HG03066 (cell line): Measurements from ENCODE around the gene KCNMB4.
"Not testable (repeated sequence)": the region's sequence is repeated elsewhere in the genome, so short reads cannot be mapped to it uniquely, and the experiment has no call there.

Source experiments
- ATAC-seq: cut with Tn5 transposase; IDR thresholded peaks from one replicate; pipeline ENCODE4 v1.9.1; 2021; ENCODE audit warnings: low read depth; ENCODE audit not compliant: unreplicated experiment

The KCNMB4 gene

DNA sequence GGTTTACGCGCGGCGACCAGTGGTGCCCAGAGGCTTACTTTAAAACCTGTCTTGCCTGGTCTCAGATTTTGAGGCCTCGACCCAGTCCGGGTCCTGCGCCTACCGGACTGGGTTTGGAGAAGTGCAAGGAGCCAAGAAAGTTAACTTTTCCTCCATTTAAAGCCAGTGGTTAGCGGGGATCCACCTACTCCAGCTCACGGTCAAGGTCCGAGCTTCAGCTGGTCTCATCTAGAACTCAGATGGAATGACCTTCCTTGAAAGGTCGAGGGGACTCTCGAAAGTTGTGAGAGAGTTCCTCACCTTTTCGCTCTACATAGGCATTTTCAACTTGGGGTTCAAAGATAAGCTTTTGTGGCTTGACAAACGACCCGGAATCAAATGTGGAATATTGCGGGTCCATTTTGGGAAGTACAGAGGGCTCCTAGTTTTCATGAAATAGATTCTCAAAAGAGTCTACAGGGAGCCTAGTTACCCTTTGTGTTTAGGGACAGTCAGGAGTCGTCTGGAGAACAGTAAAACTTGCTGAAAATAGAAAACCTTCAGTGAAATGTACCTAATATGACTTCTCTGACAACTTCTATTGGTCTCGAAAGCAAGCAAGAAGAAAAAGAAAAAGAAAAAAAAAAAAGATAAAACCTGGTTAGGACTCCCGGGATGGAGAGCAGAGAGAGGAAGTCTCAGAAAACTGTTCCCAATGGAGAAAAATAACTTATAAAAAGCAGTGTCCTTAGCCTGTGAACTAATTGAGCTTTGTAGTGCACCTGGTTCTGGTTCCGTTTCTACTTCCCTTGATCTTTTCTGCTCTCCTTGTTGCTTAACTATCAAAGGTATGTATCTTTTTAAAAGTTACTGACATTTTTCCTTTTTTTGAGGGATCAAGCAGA is 1.4 kb downstream of the KCNMB4 start:
- no peak for ATAC-seq

DNA sequence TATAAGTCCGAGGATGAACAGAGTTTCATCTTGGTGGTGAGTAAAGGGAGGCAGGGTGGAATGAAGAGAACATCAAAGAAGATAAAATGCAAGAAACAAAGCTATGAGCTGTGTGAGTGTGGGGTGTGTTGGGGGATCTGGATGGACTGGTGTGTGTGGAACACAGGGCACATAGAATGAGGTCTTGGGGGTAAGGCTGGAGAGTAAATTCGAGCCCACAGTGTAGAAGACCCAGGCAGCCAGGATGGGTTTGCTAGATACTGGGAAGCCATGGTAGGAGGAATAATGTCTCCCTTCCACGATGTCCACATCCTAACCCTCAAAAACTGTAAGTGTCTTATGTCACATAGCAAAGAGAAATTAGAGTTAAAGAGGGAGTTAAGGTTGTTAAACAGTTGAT is 6.8 kb downstream of the KCNMB4 start:
- no peak for ATAC-seq

DNA sequence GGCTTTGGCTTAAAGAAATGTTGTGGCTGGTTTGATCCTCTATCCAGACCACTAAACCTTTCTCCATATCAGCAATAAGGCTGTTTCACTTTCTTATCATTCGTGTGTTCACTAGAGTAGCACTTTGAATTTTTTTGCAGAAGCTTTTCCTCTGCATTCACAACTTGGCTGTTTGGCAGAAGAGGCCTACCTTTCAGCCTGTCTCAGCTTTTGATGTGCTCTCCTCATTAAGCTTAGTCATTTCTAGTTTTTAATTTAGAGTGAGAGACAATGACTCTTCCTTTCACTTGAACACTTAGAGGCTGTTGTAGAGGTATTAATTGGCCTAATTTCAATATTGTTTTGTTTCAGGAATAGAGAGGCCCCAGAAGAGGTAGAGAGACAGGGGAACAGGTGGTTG is 13.8 kb downstream of the KCNMB4 start:
- ATAC-seq, result no peak

DNA sequence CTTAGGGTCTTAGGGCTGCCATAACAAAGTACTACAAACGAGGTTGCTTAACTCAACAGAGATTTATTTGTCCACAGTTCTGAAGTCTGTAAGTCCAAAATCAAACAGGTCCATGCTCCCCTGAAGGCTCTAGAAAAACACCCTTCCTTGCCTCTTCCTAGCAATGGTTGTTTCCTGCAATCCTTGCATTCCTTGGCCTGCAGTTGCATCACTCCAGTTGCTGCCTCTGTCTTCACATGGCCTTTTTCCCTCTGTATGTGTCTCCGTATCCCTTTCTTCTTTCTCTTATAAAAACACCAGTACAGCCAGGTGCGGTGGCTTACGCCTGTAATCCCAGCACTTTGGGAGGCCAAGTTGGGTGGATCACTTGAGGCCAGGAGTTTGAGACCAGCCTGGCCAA is 17.4 kb downstream of the KCNMB4 start:
- ATAC-seq, result no peak

DNA sequence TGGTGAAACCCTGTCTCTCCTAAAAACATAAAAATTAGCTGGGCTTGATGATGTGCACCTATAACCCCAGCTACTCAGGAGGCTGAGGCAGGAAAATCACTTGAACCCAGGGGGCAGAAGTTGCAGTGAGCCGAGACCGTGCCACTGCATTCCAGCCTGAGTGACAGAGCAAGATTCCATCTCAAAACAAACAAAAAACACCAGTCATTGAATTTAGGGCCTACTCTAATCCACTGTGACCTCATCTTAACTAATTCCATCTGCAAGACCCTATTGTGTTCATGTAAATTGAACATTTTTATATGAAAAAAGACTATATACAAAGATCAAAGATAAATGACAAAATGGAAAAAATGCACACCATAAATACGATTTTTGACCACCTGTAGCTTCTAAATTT is 17.8 kb downstream of the KCNMB4 start:
- ATAC-seq, result no peak

DNA sequence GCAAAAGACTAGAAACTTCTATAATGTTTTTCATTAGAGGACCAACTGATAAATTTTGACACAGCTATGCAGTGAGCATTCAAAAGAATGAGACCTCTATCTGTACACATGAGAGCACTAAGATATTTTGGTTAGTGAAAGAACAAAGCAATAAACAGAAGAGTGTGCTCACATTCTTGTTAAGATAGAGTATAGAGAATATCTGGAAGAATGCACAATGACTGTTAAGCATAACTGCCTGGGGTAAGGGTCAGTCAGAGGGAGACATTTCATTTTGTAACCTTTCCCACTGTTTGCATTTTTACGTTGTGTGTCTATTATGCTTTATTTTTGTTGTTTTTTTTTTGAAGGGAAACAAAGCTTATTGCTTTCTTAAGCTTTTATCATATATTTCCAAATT is 20.7 kb downstream of the KCNMB4 start:
- ATAC-seq, result no peak

DNA sequence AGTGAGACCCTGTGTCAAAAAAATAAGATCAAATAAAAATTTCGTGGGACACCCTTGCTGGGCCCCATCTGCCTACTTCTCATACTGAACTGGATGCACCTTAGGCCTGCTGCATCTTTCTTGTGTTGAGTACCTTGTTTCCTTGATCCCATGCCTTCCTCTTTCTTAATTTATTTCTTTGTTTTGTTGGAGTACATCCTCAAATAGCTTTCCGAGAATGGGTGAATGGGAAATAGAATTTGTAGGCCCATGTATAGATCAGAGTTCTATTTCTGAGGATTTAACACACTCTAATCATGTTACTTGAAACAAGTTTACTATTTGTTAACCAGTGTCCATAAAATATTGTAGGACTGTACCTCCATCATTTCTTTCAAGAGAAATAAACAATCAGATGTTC is 23.6 kb downstream of the KCNMB4 start:
- ATAC-seq, result no peak

DNA sequence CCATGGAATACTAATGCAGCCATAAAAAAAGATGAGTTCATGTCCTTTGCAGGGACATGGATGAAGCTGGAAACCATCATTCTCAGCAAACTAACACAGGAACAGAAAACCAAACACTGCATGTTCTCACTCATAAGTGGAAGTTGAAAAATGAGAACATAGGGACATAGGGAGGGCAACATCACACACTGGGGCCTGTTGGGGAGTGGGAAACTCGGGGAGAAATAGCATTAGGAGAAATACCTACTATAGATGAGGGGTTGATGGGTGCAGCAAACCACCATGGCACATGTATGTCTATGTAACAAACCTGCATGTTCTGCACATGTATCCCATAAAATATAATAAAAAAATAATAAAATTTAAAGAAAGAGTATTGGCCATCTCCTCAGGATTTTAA is 26.5 kb downstream of the KCNMB4 start:
- not testable (repeated sequence) for ATAC-seq

DNA sequence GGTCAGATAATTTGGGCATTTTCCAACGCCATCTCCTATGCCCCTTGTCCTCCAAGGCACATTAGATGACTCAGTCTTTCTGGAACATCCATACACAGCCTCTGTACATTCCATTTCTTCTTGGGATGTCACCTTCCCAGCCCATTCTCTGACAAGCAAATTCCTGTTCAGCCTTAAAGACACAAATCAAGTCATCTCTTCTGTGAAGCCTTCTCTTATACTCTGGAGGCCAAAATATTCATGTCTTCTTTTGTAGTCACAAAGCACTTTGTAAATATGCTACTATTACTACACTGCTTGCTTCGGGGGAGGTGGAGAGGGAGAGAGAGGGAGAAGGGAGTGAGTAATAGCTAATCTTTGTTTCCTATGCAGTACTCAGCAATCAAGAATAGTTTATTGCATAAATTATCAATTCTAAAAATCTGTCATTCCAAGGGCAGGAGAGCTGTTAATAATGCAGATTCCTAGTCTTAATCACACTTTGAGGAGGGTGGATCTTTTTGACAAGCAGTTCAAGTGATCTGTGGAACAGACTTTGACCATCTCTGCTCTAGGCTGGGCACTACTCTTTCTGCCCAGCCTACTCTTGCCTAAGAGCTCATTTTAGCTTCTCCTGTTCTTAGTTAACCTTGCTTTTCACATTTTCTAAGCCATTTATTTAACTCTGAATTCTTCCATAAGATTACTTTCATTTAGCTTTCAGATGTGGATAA is 27.9 kb downstream of the KCNMB4 start:
- no peak for ATAC-seq

DNA sequence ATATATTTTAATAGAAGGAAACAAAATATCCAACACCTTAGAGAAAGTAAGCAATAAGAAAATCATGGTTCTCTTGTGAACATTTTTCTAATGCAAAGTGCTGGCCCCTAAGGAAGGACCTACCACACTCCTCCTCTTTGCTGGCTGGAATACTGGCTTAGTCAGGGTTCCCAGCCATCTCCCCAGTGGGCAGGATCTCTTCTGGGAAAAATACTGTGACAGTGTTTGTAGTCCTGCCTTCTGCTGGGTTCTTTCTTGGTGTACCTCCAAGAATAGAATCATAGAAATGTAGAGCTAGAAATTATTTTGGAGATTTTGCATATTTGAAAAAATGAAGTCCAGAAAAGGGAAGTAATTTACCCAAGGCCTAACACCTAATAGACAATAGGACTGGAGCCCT is 31.9 kb downstream of the KCNMB4 start:
- no peak for ATAC-seq

DNA sequence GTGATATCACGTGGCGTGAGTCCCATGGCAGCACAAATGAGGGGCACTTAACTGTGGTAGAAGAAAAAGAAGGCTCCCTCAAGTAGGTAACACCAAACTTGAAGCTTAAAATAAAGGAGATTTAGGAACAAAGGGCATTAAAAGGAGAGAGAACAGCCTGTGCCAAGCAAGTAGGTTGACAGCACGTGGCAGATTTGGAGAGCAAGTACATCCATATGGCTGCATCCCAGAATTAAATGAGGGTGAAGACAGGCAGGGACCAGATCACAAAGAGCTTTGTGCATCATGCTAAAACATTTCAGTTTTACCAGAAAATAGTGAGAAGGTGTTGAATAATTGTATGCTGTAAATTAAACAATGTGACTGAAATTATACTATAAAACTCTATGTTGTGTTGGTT is 32.8 kb downstream of the KCNMB4 start:
- ATAC-seq, result no peak

DNA sequence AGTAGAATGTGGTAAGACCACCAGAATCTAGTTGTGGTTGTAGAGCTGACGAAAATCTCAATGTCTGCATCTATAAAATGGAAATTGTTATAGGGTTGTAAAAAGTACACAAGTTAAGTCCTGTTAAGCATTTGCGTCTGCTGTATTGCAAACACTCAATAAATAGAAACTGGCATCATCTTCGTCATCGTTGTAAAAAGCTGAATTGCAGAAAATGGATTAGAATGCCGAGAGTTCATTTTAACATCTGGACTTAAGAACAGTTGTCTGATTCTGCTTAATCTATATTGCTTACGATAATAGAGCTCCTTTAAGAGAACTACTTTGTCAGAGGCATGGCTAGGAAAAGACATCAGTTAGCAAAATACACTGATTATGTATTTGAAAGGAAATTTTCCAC is 33.2 kb downstream of the KCNMB4 start:
- ATAC-seq, result no peak

DNA sequence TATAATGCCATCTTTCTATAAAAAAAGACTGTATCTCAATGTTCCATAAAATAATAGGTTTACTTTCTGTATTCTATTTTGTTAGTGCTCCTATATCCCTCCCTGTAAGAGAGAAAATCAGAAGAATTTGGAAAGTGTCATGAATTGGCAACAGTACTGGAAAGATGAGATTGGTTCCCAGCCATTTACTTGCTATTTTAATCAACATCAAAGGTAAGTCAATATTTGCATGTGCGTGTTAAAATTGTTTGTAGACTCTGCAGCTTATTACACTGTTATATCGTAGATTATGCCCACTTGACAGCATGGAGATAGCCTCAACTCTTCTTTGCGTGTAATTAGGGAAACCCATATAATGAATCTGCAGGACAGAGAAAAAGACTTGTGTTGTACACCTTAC is 34.0 kb downstream of the KCNMB4 start:
- ATAC-seq, result no peak

DNA sequence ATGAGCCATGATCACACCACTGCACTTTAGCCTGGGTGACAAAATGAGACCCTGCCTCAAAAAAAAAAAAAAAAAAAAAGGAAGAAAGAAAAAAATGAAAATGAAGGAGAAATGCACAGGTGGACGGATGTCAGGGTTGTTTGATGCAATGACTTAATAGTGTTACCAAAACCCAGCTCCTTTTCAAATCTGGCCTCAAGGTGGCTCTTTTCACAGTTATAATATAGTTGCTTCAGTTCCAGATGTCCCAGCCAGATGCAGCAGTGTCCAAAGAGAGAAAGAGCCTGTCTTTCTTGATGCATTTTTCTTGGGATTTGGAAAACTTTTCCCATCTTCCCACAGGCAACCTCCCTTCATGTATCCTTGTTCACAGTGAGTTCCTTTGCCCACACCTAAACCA is 36.5 kb downstream of the KCNMB4 start:
- ATAC-seq, result no peak

DNA sequence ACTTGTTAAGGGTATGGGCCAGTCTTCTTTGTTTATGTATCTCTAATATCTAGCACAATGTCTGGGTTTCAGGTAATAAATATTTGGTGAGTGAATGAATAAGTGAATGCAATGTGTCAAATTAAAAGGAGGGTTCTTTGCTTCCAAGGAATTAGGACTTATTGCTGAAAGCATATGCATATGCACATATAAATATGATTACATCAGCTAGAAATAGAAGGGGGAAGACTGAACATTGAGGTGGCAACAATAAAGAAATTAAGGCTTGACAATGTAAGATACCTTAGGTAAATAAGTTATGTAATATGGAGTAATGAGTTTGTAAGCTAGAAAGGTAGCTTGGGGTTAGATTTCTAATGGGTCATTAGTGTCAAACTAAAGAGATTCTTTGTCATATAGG is 37.7 kb downstream of the KCNMB4 start:
- ATAC-seq, result no peak

DNA sequence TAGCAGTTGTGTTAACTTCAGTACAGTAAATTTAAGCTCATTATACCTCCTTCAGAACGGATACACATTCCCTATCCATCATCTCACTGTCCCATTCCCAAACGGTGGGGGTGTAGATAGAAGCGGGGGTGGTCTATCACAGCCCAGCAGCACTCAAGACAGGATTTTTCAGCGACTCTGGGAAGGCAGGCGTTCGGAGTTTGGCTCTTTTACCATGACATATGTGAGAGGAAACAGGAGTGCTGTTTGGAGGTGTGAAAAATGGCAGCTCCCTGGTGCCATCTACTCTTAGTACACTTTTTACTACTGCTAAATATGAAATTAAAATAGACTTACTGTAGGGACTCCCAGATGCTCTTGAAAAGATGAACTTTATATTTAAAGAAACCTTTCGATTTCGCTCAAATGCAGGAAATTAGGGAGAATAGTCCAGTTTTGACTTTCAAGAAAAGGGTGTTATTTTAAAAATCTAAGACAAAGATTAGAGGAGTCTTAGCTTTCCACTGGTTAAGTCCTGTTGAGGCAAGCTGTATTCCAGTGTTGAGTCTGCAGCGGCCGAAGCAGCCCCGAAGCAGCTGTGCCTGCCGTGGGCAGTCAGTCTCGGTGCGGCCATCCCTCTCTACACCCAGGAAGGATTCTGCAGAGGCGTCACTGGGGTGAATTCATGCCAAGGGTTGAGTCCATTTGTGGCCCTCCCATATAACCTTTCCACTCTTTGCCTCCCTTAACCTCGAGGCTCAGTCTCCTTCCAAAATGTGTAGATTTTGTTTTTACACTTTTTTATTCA is 42.1 kb downstream of the KCNMB4 start:
- no peak for ATAC-seq

DNA sequence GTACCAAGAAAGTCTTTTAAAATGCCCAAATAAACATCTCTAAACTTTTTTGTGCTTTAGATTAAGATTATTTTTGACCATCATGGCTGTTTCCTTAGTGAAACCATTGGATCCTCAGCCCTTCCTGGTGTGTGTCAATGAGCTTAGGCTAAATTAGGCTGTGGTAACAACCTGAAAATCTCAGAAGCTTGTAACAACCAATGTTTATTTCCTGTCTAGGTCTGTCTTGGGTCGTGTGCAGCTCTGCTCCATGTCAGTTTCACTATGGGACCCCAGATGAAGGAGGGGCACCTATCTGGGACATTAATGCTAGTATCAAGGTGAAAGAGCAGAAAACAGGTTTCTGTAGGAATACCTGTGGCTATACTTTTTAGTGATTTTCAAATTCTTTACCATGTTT is 49.9 kb downstream of the KCNMB4 start:
- peak; percentile 48 for ATAC-seq

DNA sequence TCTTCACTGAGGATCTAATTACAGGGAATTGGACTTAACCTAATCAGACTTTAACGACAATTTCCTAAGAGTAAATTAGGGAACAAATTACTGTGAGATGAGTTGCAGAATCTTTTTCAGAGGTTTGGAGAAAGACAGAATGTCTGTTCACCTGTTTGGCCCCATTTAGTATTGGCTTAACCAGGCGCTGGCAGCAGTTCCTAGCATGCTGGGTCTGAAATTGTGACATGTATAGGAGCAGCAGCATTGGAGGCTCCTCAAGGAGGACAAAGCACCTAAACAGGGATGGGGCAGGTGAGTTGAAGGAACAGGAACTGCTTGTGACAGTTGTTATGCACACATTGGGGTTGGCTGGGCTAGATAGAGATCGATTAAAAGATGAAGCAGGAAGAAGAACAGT is 51.0 kb downstream of the KCNMB4 start:
- no peak for ATAC-seq

DNA sequence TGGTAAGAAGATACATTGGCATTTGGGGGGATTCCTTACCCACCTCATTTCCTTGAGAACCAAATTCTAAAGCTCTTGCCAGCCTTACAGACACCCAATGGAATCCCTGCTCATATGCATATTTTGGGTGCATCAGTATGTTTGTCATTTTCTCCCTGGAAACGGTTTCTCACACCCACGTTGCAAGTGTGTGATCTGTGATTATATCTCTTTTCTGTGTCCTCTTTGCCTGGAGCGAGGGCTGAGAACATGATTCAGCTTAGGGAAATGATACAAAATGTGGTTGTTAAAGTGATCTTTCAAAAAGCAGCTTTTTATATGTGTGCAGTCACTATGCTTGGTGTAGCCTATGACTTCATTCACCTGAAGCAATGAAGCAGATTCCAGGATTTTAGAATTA is 52.0 kb downstream of the KCNMB4 start:
- no peak for ATAC-seq

DNA sequence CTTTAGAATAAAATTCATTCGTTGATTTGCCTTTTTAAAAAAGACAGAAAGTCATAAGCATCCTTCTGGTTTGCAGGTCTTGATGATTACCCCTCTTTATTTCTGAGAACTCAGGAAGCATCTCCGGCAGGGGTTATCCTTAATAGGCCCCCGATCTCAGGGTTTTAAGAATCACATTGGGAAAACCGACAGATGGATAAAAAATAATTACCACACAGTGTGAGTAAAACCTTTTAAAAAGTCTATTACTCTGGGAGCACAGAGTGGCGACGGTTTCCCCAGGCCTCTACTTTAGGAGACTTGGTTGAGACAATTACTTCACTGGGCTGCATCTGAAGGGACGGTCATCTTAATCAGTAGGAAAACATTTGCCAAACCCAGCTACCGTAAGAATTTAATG is 56.5 kb downstream of the KCNMB4 start:
- ATAC-seq, result no peak

DNA sequence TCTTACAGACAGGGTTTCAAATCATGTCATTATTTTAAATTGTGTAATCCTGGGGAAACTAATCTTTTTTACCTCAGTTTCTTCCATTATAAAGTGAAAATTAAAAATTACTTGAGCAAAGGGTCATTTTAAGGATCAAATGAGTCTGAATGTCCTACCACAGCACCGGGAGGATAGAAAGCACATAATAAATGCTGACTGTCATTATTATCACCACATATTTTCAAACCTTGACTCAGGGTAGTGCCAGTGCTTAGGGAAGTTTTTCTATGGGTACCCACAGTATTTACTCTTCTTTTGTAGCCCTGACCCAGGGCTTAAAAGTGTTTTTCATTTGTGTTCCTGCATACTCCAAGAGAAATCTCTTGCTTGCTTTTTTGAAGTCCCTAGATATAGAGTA is 60.5 kb downstream of the KCNMB4 start:
- ATAC-seq, result no peak
